Upper lobe of left lung (tissue), 4 donors: ENCODE results near the gene MSANTD2.

ENCODE experiments used
- CTCF ChIP-seq, 6 experiments: fragments of 450-650 bp in 4 of 6; fragments of 200-600 bp in 2 of 6; sonication (generic) in 2 of 6; IDR thresholded peaks; one replicate each; pipeline ENCODE4 v1.5.1; 2016 to 2019; ENCODE audit warnings: antibody characterized with exemption in 6 of 6
- EP300 ChIP-seq, 4 donors: sonication (generic); formaldehyde crosslinking; IDR thresholded peaks; one replicate each; pipeline ENCODE4 v1.5.1; 2017; ENCODE audit warnings: antibody characterized with exemption in 4 of 4, control low read depth in 2 of 4
- POLR2A ChIP-seq, 4 donors: fragments of 450-650 bp; IDR thresholded peaks; one replicate each; pipeline ENCODE4 v1.5.1; 2016 to 2017; ENCODE audit warnings: antibody characterized with exemption in 4 of 4, mild to moderate bottlenecking in 2 of 4
- POLR2AphosphoS5 ChIP-seq, 2 donors: sonication (generic); formaldehyde crosslinking; IDR thresholded peaks; one replicate each; pipeline ENCODE4 v1.5.1; 2017; ENCODE audit warnings: antibody characterized with exemption in 2 of 2

GRCh38 chr11:124779568-124779967 lies 20.6 kb downstream of the MSANTD2 start:
- TF ChIP-seq CTCF (IDR thresholded peaks at IDR 0.05), result no peak
- no peak for TF ChIP-seq POLR2A (IDR thresholded peaks at IDR 0.05)
- TF ChIP-seq POLR2AphosphoS5 (IDR thresholded peaks at IDR 0.05), result no peak
- no peak for TF ChIP-seq EP300 (IDR thresholded peaks at IDR 0.05)
